HEK293T (cell line): Measurements from ENCODE around the gene DCTD.

ENCODE experiments used
- CTCF ChIA-PET: fragments of 350-600 bp; formaldehyde crosslinking; extraction: SDS; loops from one replicate; lab custom pipeline; 2021; ENCODE audit warnings: antibody characterized with exemption, inconsistent platforms; lab: Yijun Ruan, JAX
- POLR2A ChIA-PET: fragments of 350-600 bp; formaldehyde crosslinking; extraction: SDS; loops from one replicate; lab custom pipeline; 2020; ENCODE audit warnings: antibody characterized with exemption, inconsistent platforms; lab: Yijun Ruan, JAX
- DNase-seq: peaks from one replicate; pipeline ENCODE4 v3.0.0; 2012; ENCODE audit warnings: mixed read lengths; ENCODE audit errors: extremely low spot score
- ARNT ChIP-seq: fragments of 450-650 bp; IDR thresholded peaks from 2 replicates; pipeline ENCODE4 v1.6.1; 2017; ENCODE audit warnings: mild to moderate bottlenecking
- BHLHE40 ChIP-seq: fragments of 450-650 bp; IDR thresholded peaks from 2 replicates; pipeline ENCODE4 v1.6.1; 2016; ENCODE audit warnings: mild to moderate bottlenecking, moderate library complexity, borderline replicate concordance
- CTBP1 ChIP-seq: fragments of 450-650 bp; IDR thresholded peaks from 2 replicates; pipeline ENCODE4 v1.6.1; 2016; ENCODE audit warnings: borderline replicate concordance
- ELF4 ChIP-seq: fragments of 450-650 bp; IDR thresholded peaks from 2 replicates; pipeline ENCODE4 v1.6.1; 2017; ENCODE audit warnings: antibody characterized with exemption
- FOXA1 ChIP-seq: fragments of 450-650 bp; IDR thresholded peaks from 2 replicates; pipeline ENCODE4 v1.6.1; 2016; ENCODE audit warnings: mild to moderate bottlenecking
- FOXK2 ChIP-seq: fragments of 450-650 bp; IDR thresholded peaks from 2 replicates; pipeline ENCODE4 v1.6.1; 2016; ENCODE audit warnings: mild to moderate bottlenecking
- FOXM1 ChIP-seq: fragments of 450-650 bp; IDR thresholded peaks from 2 replicates; pipeline ENCODE4 v1.6.1; 2017; ENCODE audit warnings: mild to moderate bottlenecking, borderline replicate concordance
- HDGF ChIP-seq: fragments of 450-650 bp; IDR thresholded peaks from 2 replicates; pipeline ENCODE4 v1.6.1; 2017; ENCODE audit warnings: antibody characterized with exemption, borderline replicate concordance
- L3MBTL2 ChIP-seq: fragments of 450-650 bp; conservative IDR thresholded peaks from 2 replicates; pipeline ENCODE4 v1.6.1; 2016; ENCODE audit warnings: mild to moderate bottlenecking
- LEF1 ChIP-seq: fragments of 450-650 bp; IDR thresholded peaks from 2 replicates; pipeline ENCODE4 v1.6.1; 2017; ENCODE audit warnings: mild to moderate bottlenecking, borderline replicate concordance
- NFRKB ChIP-seq: fragments of 450-650 bp; IDR thresholded peaks from 2 replicates; pipeline ENCODE4 v1.6.1; 2016; ENCODE audit warnings: mild to moderate bottlenecking, moderate library complexity
- PKNOX1 ChIP-seq: fragments of 450-650 bp; IDR thresholded peaks from 2 replicates; pipeline ENCODE4 v1.6.1; 2016
- SP1 ChIP-seq: fragments of 450-650 bp; IDR thresholded peaks from 2 replicates; pipeline ENCODE4 v1.6.1; 2017
- SUZ12 ChIP-seq: fragments of 450-650 bp; IDR thresholded peaks from 2 replicates; pipeline ENCODE4 v1.6.1; 2016; ENCODE audit warnings: mild to moderate bottlenecking
- TARDBP ChIP-seq: fragments of 450-650 bp; IDR thresholded peaks from 2 replicates; pipeline ENCODE4 v1.6.1; 2016
- ZNF384 ChIP-seq: fragments of 450-650 bp; IDR thresholded peaks from 2 replicates; pipeline ENCODE4 v1.6.1; 2016

Gene DCTD

DNA sequence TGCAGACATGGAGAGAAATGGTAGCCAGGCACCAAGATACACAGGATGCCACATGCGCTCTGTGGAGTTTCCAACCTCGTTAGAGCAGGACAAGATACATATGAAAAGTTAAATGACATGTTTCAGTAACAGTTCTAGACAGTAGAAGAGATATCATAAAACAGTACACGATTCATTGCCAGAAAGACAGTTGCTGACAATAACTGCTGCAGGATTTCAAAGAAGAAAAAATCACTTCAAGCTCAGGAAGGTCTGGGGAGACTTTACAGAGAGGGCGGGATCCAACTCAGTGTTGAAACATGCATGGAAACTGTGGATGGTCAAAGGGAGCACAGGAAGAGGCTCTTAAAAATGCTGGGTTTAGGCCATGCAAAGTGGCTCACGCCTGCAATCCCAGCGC is 31.0 kb downstream of the DCTD start:
- no peak for TF ChIP-seq LEF1
- no peak for TF ChIP-seq PKNOX1
- TF ChIP-seq ZNF384 = no peak
- no peak for TF ChIP-seq CTBP1
- no peak for TF ChIP-seq SP1
- TF ChIP-seq NFRKB = no peak
- no peak for TF ChIP-seq TARDBP
- no peak for TF ChIP-seq HDGF
- no peak for TF ChIP-seq SUZ12
- CTCF ChIA-PET = no interaction called here
- DNase-seq = no peak
- POLR2A ChIA-PET = no interaction called here

DNA sequence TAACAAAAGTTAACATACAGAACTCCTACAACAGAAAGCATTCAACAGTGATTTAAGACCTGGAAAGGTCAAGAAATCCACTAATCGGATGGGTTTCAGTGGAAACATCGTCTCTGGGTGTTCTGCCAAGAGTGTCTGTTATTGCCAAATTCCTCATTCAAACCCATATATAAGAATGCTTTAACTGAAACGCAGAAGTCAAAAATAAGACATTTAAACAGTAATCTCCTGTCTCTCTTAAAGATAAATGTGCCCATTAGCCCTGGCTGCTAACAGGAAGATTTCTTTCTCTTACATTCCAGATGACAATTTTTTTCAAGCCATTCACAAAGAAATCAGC is 31.5 kb downstream of the DCTD start:
- DNase-seq = no peak
- ChIA-PET CTCF (no interaction called here), POLR2A (no interaction called here)
- TF ChIP-seq FOXK2 (no peak), FOXA1 (no peak), TARDBP (no peak), ELF4 (no peak)

GRCh38 chr4:182885022-182885737 is 32.0 kb downstream of the DCTD start:
- POLR2A ChIA-PET = no interaction called here
- CTCF ChIA-PET = no interaction called here
- no peak for DNase-seq
- TF ChIP-seq TARDBP (no peak), HDGF (no peak), SUZ12 (no peak), L3MBTL2 (no peak), FOXK2 (no peak), LEF1 (no peak), SP1 (no peak), ZNF384 (no peak), ELF4 (no peak), CTBP1 (no peak)

DNA sequence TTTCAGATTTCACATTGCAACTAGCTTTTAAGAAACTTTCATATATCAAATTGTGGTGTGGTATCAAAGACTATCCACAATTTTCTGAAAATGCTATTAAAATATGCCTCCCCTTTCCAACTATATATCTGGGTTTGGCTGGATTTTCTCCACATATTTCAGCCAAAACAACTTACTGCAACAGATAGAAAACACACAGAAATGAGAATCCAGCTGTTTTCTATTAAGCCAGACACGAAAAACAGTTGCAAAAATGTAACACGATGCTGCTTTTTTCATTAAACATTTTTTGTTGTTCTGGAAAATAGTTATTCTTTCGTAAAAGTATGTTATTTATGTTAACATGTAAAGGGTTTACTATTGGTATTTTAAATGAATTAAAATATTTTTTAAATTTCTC is 33.1 kb downstream of the DCTD start:
- POLR2A ChIA-PET = no interaction called here
- CTCF ChIA-PET = no interaction called here
- no peak for DNase-seq
- no peak for TF ChIP-seq L3MBTL2
- no peak for TF ChIP-seq BHLHE40
- no peak for TF ChIP-seq TARDBP
- no peak for TF ChIP-seq FOXA1
- TF ChIP-seq HDGF = no peak
- TF ChIP-seq ZNF384 = no peak
- TF ChIP-seq SUZ12 = no peak
- no peak for TF ChIP-seq FOXM1
- TF ChIP-seq NFRKB = no peak
- no peak for TF ChIP-seq LEF1
- no peak for TF ChIP-seq PKNOX1
- TF ChIP-seq ELF4 = no peak
- TF ChIP-seq FOXK2 = no peak
- TF ChIP-seq ARNT = no peak
- no peak for TF ChIP-seq CTBP1
- no peak for TF ChIP-seq SP1

- no peak for TF ChIP-seq L3MBTL2
- no peak for TF ChIP-seq HDGF
- no peak for TF ChIP-seq FOXK2
- no peak for TF ChIP-seq PKNOX1
- TF ChIP-seq BHLHE40 = no peak
- TF ChIP-seq ZNF384 = no peak
- no peak for TF ChIP-seq CTBP1
- no peak for TF ChIP-seq ARNT
- TF ChIP-seq TARDBP = no peak
- TF ChIP-seq NFRKB = no peak
- TF ChIP-seq FOXM1 = no peak
- TF ChIP-seq LEF1 = no peak
- no peak for TF ChIP-seq SP1
- TF ChIP-seq SUZ12 = no peak
- no peak for TF ChIP-seq FOXA1
- no peak for TF ChIP-seq ELF4
- POLR2A ChIA-PET = no interaction called here
- CTCF ChIA-PET = no interaction called here
- DNase-seq = no peak
Observed at GRCh38 chr4:182883351-182883750, 33.8 kb downstream of the DCTD start.

DNA sequence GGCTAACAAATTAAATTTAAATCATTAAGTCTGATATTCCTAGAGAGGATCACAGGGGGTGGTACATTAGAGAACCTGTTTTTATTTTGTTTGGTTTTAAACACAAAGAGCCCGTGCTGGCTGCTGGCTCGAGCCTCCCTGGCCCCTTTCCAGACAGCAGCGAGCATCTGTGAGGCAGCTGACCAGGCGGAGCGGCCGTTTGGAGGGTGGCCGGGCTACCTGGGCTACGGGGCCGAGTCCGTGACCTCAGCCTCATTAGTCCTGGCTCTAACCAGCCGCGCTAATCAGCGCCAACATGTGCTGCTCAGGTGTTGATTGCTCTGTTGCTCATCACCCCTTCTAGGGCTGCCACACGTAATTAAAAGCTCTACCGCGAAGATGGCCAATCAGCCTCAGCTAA is 35.3 kb downstream of the DCTD start:
- CTCF ChIA-PET = no interaction called here
- TF ChIP-seq PKNOX1 (no peak), FOXA1 (no peak), TARDBP (no peak), SP1 (no peak), BHLHE40 (no peak), ARNT (no peak), L3MBTL2 (no peak), CTBP1 (no peak), FOXM1 (no peak), ELF4 (no peak), ZNF384 (no peak), LEF1 (no peak), NFRKB (no peak), FOXK2 (no peak), SUZ12 (no peak), HDGF (no peak)
- POLR2A ChIA-PET = no interaction called here
- no peak for DNase-seq
